Left renal pelvis (tissue), 4 donors: ENCODE data around the gene WSB2. TPM values are rescaled to one million over a fixed set of nuclear protein-coding genes. Genes with fewer than 3 reads are reported as not detected.
"Not testable (repeated sequence)": the region's sequence is repeated elsewhere in the genome, so short reads cannot be mapped to it uniquely, and the experiment has no call there.

Experiments used
- DNase-seq, 4 donors: peaks; one replicate each; pipeline ENCODE4 v3.0.0-alpha.2; 2013; ENCODE audit warnings: low read depth in 4 of 4, low spot score in 3 of 4
- polyA plus RNA-seq, 4 donors: library from polyadenylated mRNA; unstranded; fragments of 120-200 nt; gene quantifications; one replicate each; pipeline ENCODE4 v1.2.1, GENCODE V29; 2013; ENCODE audit not compliant: insufficient read length in 4 of 4

The WSB2 gene
- 10 to 100 TPM; 46.0 to 53.1 (median 50.4) TPM for polyA plus RNA-seq

DNA sequence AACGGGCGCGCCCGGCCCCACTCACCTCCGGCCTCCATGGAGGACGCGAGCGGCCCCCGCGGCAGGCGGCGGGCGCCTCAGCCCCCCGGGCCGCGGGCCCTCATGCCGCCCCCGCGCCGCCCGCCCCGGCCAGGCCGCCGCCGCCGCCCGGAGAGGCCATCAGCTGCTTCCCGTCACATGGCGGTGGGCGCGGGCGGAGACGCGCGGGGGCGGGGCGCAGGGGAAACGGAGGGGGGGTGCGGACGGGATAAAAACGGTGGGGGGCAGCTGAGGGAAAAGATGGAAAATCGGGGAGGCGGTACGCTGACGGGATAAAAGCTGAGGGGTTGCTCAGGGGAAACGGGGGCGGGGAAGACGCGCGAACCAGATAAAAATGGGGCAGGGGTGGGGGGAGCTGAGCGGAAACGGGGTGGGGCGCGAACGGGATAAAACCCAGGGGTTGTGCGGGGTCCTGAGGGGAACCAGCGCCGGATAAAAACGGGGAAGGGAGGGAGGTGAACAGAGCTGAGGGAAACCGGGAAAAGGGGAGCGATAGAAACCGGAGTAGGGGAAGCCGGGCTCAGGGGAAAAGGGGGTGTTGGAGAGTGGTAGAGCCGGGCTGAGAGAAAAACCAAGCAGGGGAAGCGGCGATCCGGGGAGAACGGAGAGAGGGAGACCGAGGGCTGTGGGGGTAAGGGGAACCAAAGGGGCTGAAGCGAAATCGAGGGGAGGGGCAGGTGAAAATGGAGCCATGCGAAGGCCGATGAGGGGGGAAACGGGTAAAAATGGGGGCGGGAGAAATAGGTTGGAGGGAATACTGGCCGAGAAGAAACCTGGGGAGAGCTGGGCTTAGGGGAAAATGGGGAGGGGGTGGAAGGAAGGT lies at the start of gene WSB2:
TSS of gene WSB2 (minus strand) at position 169 of the 862 bp plus-strand sequence. CDS start at position 38, 131 bp downstream.
- DNase-seq, result peak in 1 of 4 donors; percentile 31

DNA sequence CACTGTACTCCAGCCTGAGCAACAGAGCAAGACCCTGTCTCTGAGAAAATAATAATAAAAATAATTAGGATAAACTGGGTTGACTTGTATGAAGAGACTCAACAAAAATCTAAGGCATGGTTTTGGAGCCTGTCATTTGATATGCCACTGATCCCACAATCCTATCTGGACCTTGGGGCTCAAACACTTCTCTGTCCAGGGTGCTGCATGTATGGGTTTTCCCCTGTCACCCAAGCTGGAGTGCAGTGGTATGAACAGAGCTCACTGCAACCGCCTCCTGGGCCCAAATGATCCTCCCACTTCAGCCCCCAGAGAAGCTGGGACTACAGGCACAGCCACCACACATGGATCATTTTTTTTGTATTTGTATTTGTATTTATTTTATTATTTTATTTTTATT lies 48.1 kb upstream of the WSB2 start:
- DNase-seq, result no peak

DNA sequence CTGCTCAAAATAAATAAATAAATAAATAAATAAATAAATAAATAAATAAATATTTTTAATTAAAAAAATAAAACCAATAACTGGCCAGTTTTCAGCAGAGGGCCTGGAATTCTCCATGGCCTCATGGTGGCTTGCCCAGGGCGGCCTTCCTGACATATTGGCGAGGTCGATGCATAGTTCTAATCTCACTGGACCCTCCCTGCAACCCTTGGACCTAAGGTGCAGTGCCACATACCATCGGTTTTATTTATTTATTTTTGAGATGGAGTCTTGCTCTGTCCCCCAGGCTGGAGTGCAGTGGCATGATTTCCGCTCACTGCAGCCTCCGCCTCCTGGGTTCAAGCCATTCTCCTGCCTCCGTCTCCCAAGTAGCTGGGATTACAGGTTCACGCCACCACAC lies 46.7 kb upstream of the WSB2 start:
- DNase-seq, result no peak

DNA sequence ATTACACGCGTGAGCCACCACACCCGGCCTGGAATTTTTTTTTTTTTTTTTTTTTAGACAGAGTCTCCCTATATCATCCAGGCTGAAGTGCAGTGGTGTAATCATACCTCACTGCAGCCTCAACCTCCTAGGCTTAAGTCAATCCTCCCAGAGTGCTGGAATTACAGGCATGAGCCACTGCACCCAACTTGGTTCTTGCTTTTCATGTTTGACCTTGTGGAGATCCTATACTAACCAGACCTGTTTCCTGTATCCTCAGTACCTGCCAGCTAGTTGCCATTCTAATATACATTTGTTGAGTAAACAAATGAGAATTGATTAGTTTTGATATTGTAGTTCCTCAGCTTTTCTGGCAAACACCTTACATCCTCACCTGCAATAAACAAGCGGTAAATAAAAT lies 46.0 kb upstream of the WSB2 start:
- DNase-seq, result no peak

DNA sequence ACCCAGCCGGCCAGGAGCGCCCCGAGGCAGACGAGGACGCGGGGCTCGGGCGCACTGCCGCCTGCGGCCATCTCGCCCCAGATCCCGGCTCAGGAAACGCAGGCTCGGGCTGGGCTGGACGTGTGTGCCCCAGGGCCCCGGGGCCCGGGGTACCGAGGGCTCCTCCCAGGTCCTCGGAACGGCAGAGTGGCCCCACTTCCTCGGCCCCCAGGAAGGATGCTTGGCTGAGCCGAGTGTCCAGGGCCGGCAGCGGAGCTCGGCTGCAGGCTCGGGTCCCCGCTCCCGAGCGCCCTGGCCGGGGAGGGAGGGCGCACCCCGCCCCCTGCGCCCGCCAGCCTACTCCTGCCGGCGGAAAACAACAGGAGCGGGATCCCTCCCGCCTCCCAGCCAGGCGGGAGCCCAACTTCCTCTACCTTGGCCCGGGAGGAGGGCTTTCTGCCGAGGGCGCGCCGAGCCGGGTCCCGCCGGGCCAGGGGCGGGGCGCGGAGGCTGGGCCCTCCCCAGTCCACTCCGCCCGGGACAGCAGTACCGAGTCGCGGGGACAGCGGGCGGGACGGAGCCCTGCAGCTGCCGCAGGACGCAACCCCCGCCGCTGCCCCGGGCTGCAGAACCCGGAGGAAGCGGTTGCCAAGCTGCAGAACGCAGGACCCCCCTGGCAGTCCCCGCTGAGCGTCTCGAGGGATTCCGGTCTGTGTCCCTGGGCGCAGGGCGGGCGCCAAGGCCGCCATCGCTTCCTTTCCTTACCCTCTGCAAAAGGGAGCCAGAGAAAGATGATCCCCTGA lies 42.8 kb upstream of the WSB2 start, which contains the start of gene VSIG10:
TSS of gene VSIG10 (minus strand) at position 411 of the 782 bp plus-strand sequence. CDS start at position 71, 340 bp downstream.
- peak; percentile 26 to 45 (median 34) for DNase-seq

DNA sequence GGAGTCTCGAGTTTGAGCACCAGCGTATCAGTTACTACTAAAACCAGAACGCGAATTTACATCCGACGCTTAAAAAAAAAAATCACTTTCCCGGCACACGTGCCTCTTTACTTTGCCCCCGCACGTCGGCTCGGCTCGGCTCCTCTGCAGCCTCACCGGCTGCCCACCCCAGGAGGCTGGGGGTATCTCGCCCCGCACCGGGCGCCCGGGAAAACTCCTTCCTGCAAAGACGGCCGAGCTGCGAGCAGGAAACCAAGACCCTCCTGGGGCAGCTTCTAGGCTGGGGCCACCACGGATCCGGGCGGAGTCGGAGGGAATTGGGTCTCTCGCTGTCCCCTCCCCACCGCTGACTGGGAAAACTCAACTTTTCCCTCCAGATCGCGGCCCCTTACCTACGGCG lies 42.2 kb upstream of the WSB2 start:
- peak; percentile 5 to 32 (median 20) for DNase-seq

DNA sequence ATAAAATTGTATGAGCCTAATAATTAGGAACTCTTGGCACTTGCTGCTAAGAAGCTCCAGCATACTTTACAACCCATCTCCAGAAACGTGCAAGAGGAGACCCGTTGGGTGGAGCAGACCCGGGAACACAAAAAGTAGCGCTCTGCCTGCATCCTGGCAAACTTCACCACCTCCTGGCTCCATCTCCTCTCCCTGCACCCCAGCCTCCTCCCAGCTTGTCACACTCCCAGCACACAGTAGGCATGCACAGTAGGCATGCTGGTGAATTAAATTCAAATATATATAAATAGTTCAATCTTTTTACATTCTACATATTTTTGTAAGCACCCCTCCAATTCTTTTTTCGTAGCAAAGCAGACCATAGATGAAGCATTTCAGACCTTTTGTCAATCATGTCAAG lies 41.6 kb upstream of the WSB2 start:
- DNase-seq, result no peak

DNA sequence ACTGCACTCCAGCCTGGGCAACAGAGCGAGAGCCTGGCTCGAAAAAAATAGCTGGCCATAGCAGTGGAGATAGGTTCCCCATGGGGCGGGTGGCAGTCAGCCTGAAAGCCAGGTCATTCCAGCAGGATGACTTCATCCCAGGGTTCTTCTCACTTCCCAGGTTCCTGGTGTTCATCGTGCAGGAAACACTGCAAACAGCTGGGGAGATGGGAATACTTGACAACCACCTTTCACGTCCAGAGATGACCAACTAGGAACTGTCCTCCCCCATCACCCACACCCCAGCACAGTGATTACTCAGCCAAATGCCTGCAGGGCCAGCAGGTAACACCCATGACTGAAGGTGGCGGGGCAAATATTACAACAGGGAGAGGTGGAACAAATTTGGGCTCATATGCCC lies 41.1 kb upstream of the WSB2 start:
- DNase-seq, result no peak

DNA sequence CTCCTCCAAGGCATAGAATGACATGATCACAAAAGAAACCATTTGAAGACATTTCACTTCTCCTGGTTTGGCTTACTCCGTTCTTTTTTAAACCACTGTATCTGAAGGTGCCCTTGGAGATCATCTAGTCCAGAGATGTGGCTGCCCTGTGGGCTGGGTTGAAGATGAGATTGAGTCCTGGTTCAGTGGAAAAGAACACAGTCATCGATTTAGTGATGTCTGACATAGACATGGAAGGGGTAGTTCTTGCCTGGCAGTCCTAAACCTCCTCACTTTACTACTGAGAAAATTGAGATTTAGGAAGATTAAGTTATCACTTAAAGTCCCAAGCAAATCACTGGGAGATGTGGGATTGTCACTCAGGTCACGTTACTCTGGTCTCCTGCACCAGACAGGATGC lies 40.1 kb upstream of the WSB2 start:
- DNase-seq, result no peak

DNA sequence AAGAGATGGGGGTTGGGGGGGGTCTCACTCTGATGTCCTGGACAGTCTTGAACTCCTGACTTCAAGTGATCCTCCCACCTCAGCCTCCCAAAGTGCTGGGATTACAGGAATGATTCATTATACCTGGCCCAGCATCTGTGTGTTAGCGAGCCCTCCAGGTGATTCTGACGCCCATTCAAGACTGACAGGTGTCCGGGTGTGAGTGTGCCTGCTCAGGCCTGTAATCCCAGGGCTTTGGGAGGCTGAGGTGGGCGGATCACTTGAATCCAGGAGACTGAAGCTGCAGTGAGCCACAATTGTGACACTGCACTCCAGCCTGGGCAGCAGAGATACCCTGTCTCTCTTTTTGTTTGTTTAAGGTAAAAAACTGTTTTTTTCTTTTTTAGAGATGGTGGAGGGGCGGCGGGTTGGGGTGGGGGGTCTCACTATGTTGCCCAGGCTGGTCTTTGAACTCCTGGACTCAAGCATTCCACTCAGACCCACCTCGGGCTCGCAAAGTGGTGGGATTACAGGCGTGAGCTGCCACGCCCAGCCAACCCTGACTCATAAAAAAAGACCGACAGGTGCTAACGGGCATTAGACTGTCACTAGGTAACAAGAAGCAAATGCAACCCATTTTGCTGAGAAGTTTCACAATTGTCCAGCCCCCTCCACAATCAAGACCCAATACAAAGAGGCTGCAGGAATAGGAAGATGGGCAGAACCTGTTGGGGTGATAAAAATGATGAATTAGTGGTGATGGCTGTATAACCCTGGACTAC lies 38.1 kb upstream of the WSB2 start:
- no peak for DNase-seq

DNA sequence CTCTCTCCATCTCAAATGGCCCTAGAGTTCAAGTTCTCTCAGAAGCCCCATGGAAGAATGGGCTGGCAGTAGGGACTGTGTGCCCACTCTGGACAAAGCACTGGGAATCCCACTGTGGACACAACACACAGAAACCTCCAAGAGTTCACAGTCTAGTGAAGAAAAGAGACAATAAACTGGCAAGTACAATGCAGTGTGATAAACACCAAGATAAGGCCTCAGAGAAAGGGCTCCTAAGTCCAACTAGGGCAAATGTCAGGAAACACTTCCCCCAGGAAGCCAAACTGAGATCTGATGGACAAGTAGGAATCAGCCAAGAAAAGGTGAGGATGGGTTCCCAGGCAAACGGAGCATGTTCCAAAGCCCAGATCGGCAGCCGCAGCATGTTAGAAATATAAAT lies 37.4 kb upstream of the WSB2 start:
- DNase-seq, result no peak

DNA sequence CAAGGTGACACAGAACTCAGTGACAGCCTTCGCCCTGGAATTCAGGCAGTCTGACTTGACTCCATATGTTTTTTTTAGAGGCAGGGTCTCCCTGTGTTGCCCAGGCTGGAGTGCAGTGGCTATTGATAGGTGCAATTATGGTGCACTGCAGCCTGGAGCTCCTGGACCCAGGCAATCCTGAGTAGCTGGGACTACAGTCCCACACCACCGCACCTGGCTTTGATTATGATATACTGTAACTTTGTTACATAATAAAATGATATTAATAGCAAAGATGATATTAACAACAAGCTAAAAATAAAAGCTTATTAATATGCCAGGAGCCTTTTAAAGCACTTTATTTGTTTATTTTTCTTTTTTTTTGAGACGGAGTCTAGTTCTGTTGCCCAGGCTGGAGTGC lies 33.1 kb upstream of the WSB2 start:
- no peak for DNase-seq

DNA sequence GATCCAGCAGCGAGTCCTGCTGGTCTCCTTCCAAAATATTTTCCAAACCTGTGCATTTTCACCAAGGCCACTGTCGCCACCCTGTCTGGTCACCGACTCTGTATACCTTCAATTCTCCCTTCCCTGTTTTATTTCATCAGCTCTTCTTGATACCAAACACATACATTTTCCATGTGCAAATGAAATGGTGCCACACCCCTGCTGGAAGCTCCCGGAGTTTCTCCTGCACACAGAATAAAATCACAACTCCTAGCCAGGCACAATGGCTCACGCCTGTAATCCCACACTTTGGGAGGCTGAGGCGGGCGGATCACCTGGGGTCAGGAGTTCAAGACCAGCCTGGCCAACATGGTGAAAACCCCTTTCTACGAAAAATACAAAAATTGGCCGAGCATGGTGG lies 28.8 kb upstream of the WSB2 start:
- no peak for DNase-seq

DNA sequence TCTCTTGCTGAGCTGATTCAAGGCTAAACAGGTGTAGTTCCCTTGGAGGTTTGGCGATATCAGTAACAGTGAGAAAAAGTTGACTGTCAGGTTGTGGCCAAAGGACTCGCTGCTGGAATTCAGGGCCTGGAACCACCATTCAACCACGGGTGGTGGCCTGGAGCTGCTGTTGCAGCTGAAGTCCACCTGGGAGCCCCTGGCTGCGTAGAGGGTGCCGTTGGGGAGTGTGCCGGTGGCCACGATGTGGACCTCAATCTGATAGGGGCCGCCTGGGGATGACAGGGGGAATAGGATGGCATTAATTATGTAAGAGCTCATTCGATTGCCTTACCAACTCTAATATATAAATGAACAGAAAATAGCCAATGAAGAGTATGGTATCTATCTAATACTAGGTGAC lies 21.2 kb upstream of the WSB2 start:
- no peak for DNase-seq

DNA sequence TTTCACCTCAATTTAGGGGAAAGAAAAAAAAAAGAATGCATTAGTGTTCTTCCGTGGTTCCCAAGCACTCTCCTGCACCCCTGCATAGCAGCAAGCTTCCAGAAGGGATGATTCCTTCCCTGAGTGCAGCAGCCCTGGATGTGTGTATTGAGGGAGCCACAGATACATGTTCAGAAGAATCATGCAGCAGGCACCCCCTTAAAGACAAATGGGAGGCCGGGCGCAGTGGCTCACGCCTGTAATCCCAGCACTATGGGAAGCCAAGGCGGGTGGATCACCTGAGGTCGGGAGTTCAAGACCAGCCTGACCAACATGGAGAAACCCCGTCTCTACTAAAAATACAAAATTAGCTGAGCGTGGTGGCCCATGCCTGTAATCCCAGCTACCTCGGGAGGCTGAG lies 20.5 kb upstream of the WSB2 start:
- DNase-seq, result not testable (repeated sequence)

DNA sequence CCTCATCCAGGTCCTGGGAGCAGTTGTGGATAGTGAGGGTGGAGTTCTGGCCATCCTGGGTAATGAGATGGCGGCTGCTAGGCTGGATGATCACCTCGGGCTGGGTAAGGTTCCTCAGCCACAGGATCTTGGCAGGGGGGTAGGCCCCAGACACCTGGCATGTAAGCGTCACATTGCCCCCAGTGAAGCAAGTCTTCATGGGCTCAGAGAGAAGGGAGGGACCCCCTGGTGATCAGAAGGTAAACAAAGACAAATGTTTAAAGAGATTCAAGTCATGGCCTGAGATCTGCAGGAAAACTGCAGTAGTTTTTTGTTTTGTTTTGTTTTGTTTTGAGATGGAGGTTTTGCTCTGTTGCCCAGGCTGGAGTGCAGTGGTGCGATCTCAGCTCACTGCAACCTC lies 12.8 kb upstream of the WSB2 start:
- DNase-seq, result no peak

DNA sequence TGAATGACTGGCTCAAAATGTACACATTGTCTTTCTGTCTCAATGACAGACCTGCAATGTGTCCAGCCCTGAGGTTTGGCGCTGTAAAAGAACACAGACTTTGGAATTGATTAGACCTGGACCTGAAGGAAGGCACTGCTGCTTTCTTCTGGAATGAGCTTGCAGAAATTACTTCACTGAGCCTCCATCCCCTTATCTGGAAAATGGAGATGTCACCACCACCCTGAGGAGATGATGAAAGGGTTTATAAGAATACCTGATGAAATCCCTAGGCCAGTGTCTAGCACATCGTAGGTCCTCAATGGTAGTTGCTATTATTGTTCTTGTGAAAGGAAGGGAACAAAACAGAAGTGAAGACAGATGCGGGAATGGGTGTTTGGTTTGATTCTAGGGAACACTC lies 9.7 kb upstream of the WSB2 start:
- no peak for DNase-seq

DNA sequence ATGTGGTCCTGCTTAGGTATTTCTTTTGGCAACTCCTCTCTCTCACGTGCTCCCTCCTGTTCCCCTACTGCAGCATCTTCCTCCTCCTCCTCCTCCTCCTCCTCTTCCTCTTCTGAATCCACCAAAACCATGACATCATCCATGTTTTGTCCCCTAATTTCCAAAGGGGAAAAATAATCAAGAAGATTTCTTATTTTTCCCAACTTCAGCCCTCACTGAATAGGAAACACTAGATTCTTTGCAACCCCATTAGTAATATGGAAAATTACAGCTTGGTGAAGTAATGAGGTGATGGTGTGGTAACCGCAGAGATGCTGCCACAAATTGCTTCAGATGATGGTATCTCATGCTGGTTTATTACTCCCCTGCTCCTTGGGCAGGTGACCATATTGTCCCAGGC lies 7.5 kb upstream of the WSB2 start:
- no peak for DNase-seq

DNA sequence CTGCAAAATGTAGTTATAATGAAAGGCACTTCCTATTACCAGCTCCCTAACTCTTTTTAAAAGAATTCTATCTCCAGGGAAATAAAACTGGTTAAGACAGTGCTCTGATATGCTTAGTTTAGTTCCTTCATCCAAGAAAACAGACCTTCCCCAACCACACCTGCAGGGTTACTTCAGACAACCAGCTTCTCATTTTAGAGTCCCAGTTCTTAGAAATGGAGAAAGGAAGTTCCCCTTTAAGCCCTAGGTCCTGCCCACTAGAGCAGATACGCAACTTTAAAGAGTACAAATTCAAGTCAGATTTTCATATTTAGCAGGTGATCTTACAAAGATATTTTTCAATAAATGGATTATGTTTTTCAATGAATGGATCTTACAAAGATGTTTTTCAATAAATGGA lies 4.4 kb upstream of the WSB2 start:
- no peak for DNase-seq

DNA sequence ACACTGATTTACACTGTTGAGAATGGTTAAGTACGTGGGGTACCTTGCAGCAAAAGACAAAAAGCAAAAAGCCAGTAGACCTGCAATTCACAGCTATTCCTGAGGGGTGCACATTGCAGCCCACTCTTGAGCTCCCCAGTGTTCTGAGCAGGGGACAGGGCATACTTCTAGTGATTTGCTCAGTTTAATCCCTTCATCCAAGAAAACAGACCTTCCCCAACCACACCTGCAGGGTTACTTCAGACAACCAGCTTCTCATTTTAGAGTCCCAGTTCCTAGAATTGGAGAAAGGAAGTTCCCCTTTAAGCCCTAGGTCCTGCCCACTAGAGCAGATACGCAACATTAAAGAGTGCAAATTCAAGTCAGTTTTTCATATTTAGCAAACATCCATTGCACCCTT lies 3.6 kb upstream of the WSB2 start:
- no peak for DNase-seq
